Progenitor cell of endocrine pancreas (in vitro differentiated cells): Measurements from ENCODE around the gene ITGA1. TPM values are rescaled to one million over a fixed set of nuclear protein-coding genes. Genes with fewer than 3 reads are reported as not detected.

Experiments used
- DNase-seq: peaks from one replicate; pipeline ENCODE4 v3.0.0; 2021; ENCODE audit warnings: low spot score; ENCODE audit not compliant: unreplicated experiment
- H3K27ac Mint-ChIP-seq: 2 replicates; pipeline ENCODE4 v1.8.0; 2021; ENCODE audit warnings: mild to moderate bottlenecking, moderate library complexity, mixed read lengths
- H3K27me3 Mint-ChIP-seq: 2 replicates; pipeline ENCODE4 v1.8.0; 2021; ENCODE audit warnings: mixed read lengths
- H3K36me3 Mint-ChIP-seq: 2 replicates; pipeline ENCODE4 v1.8.0; 2022; ENCODE audit warnings: mixed read lengths; ENCODE audit not compliant: insufficient read depth
- H3K4me1 Mint-ChIP-seq: 2 replicates; pipeline ENCODE4 v1.8.0; 2021; ENCODE audit warnings: low read depth, mixed read lengths
- H3K4me3 Mint-ChIP-seq: 2 replicates; pipeline ENCODE4 v1.8.0; 2021; ENCODE audit warnings: low read depth, mild to moderate bottlenecking, moderate library complexity, mixed read lengths
- H3K9me3 Mint-ChIP-seq: 2 replicates; pipeline ENCODE4 v1.8.0; 2021; ENCODE audit warnings: low read depth, mixed read lengths
- CTCF ChIP-seq: fragments of 200-600 bp; sonication (generic); IDR thresholded peaks from one replicate; pipeline ENCODE4 v1.5.0; 2021; ENCODE audit warnings: antibody characterized with exemption, mild to moderate bottlenecking; ENCODE audit not compliant: unreplicated experiment
- total RNA-seq: library from RNA; stranded (reverse); gene quantifications from 2 replicates; pipeline ENCODE4 v1.2.1, GENCODE V29; 2021

The ITGA1 gene
- total RNA-seq, 1 donor from 2014 or later = 6.4 TPM

- TF ChIP-seq CTCF = no peak
- peaks cover 4% of the 10 kb centered on the region for H3K4me1 Mint-ChIP-seq
- H3K36me3 Mint-ChIP-seq = no peaks in the 10 kb centered on the region
- DNase-seq = no peak
- H3K27me3 Mint-ChIP-seq = peaks cover 4% of the 10 kb centered on the region
- H3K27ac Mint-ChIP-seq = no peak overlapping the region
- H3K4me3 Mint-ChIP-seq = no peak overlapping the region
- H3K9me3 Mint-ChIP-seq = no peaks in the 10 kb centered on the region
Observed at GRCh38 chr5:52778781-52779180, 8.9 kb upstream of the ITGA1 start.

GRCh38 chr5:52779213-52779612 lies 8.5 kb upstream of the ITGA1 start:
- Mint-ChIP-seq H3K27ac (no peak overlapping the region), H3K9me3 (no peaks in the 10 kb centered on the region), H3K4me1 (peaks cover under 1% of the 10 kb centered on the region), H3K27me3 (peaks cover 4% of the 10 kb centered on the region), H3K36me3 (no peaks in the 10 kb centered on the region), H3K4me3 (no peak overlapping the region)
- DNase-seq = no peak
- TF ChIP-seq CTCF = no peak

GRCh38 chr5:52783226-52783959 lies 4.3 kb upstream of the ITGA1 start:
- Mint-ChIP-seq H3K27ac (no peak overlapping the region), H3K27me3 (peaks cover 4% of the 10 kb centered on the region), H3K9me3 (no peaks in the 10 kb centered on the region), H3K36me3 (no peaks in the 10 kb centered on the region), H3K4me3 (no peak overlapping the region), H3K4me1 (peaks cover 2% of the 10 kb centered on the region)
- TF ChIP-seq CTCF = no peak
- no peak for DNase-seq

GRCh38 chr5:52784737-52785136 lies 3.0 kb upstream of the ITGA1 start:
- Mint-ChIP-seq H3K4me3 (no peak overlapping the region), H3K27ac (no peak overlapping the region), H3K36me3 (no peaks in the 10 kb centered on the region), H3K9me3 (no peaks in the 10 kb centered on the region), H3K27me3 (peaks cover 4% of the 10 kb centered on the region), H3K4me1 (peaks cover 12% of the 10 kb centered on the region)
- no peak for DNase-seq
- TF ChIP-seq CTCF = no peak

- Mint-ChIP-seq H3K27ac (no peak overlapping the region), H3K27me3 (peaks cover 4% of the 10 kb centered on the region), H3K4me3 (no peak overlapping the region), H3K9me3 (no peaks in the 10 kb centered on the region), H3K36me3 (no peaks in the 10 kb centered on the region), H3K4me1 (peaks cover 21% of the 10 kb centered on the region)
- DNase-seq = no peak
- TF ChIP-seq CTCF = no peak
Observed at GRCh38 chr5:52786391-52786790, 1.3 kb upstream of the ITGA1 start.
